Measurements from ENCODE around the gene SCN1B. TPM values are rescaled to one million over a fixed set of nuclear protein-coding genes. Genes with fewer than 3 reads are reported as not detected.

SCN1B gene
- total RNA-seq, 1 experiment from 2014 or later = 4.0 TPM

- Histone ChIP-seq H3K27me3 (replicated peaks) (peaks cover 20% of the 10 kb centered on the region), H3K36me3 (no peaks in the 10 kb centered on the region), H3K9me3 (replicated peaks) (no peaks in the 10 kb centered on the region), H3K4me3 (no peak overlapping the region), H3K27ac (no peak overlapping the region), H3K4me1 (replicated peaks) (no peaks in the 10 kb centered on the region)
- no peak for DNase-seq (ENCODE audit: low read depth in 1 of 2, low spot score in 2 of 2)
Observed at GRCh38 chr19:35053667-35054293, 23.5 kb downstream of the SCN1B start.

- peaks cover 21% of the 10 kb centered on the region for H3K27me3 ChIP-seq (replicated peaks)
- DNase-seq (ENCODE audit: low read depth in 1 of 2, low spot score in 2 of 2) = no peak
- H3K4me3 ChIP-seq = no peak overlapping the region
- H3K27ac ChIP-seq = no peak overlapping the region
- no peaks in the 10 kb centered on the region for H3K4me1 ChIP-seq (replicated peaks)
- H3K9me3 ChIP-seq (replicated peaks) = no peaks in the 10 kb centered on the region
- H3K36me3 ChIP-seq = no peaks in the 10 kb centered on the region
Observed at GRCh38 chr19:35054626-35055025, 24.4 kb downstream of the SCN1B start.

- Histone ChIP-seq H3K27ac (no peak overlapping the region), H3K4me1 (replicated peaks) (no peaks in the 10 kb centered on the region)
- no peak for DNase-seq (ENCODE audit: low read depth in 1 of 2, low spot score in 2 of 2)
Observed at GRCh38 chr19:35055715-35056179, 25.5 kb downstream of the SCN1B start.

GRCh38 chr19:35056513-35057063 is 26.3 kb downstream of the SCN1B start:
- no peak overlapping the region for H3K27ac ChIP-seq
- no peaks in the 10 kb centered on the region for H3K9me3 ChIP-seq (replicated peaks)
- no peaks in the 10 kb centered on the region for H3K4me1 ChIP-seq (replicated peaks)
- H3K4me3 ChIP-seq = no peak overlapping the region
- H3K36me3 ChIP-seq = no peaks in the 10 kb centered on the region
- DNase-seq (ENCODE audit: low read depth in 1 of 2, low spot score in 2 of 2) = no peak
- H3K27me3 ChIP-seq (replicated peaks) = peaks cover 21% of the 10 kb centered on the region

More at GRCh38 chr19:35055715-35056179, 25.5 kb downstream of the SCN1B start:
- H3K9me3 ChIP-seq (replicated peaks) = no peaks in the 10 kb centered on the region
- peaks cover 21% of the 10 kb centered on the region for H3K27me3 ChIP-seq (replicated peaks)
- no peak overlapping the region for H3K4me3 ChIP-seq
- H3K36me3 ChIP-seq = no peaks in the 10 kb centered on the region

GRCh38 chr19:35058370-35058769 is 28.1 kb downstream of the SCN1B start:
- Histone ChIP-seq H3K27me3 (replicated peaks) (peaks cover 21% of the 10 kb centered on the region), H3K36me3 (no peaks in the 10 kb centered on the region), H3K9me3 (replicated peaks) (no peaks in the 10 kb centered on the region), H3K4me1 (replicated peaks) (no peaks in the 10 kb centered on the region), H3K27ac (no peak overlapping the region), H3K4me3 (no peak overlapping the region)
- DNase-seq (ENCODE audit: low read depth in 1 of 2, low spot score in 2 of 2) = no peak

GRCh38 chr19:35059006-35059798 is 28.9 kb downstream of the SCN1B start:
- Histone ChIP-seq H3K4me1 (replicated peaks) (no peaks in the 10 kb centered on the region), H3K27ac (no peak overlapping the region), H3K36me3 (no peaks in the 10 kb centered on the region), H3K9me3 (replicated peaks) (no peaks in the 10 kb centered on the region), H3K4me3 (no peak overlapping the region), H3K27me3 (replicated peaks) (peaks cover 21% of the 10 kb centered on the region)
- no peak for DNase-seq (ENCODE audit: low read depth in 1 of 2, low spot score in 2 of 2)

GRCh38 chr19:35059799-35060091 is 29.5 kb downstream of the SCN1B start:
- H3K4me1 ChIP-seq (replicated peaks) = no peaks in the 10 kb centered on the region
- no peaks in the 10 kb centered on the region for H3K9me3 ChIP-seq (replicated peaks)
- no peak overlapping the region for H3K4me3 ChIP-seq
- no peaks in the 10 kb centered on the region for H3K36me3 ChIP-seq
- DNase-seq (ENCODE audit: low read depth in 1 of 2, low spot score in 2 of 2) = no peak
- H3K27ac ChIP-seq = no peak overlapping the region
- H3K27me3 ChIP-seq (replicated peaks) = peaks cover 21% of the 10 kb centered on the region

- no peak overlapping the region for H3K27ac ChIP-seq
- DNase-seq (ENCODE audit: low read depth in 1 of 2, low spot score in 2 of 2) = no peak
- H3K4me3 ChIP-seq = no peak overlapping the region
- no peaks in the 10 kb centered on the region for H3K4me1 ChIP-seq (replicated peaks)
- no peaks in the 10 kb centered on the region for H3K9me3 ChIP-seq (replicated peaks)
- H3K36me3 ChIP-seq = no peaks in the 10 kb centered on the region
- peaks cover 21% of the 10 kb centered on the region for H3K27me3 ChIP-seq (replicated peaks)
Observed at GRCh38 chr19:35060160-35060855, 30.0 kb downstream of the SCN1B start.

- no peak overlapping the region for H3K4me3 ChIP-seq
- H3K9me3 ChIP-seq (replicated peaks) = no peaks in the 10 kb centered on the region
- DNase-seq (ENCODE audit: low read depth in 1 of 2, low spot score in 2 of 2) = no peak
- no peaks in the 10 kb centered on the region for H3K36me3 ChIP-seq
- H3K27ac ChIP-seq = no peak overlapping the region
- H3K27me3 ChIP-seq (replicated peaks) = peaks cover 11% of the 10 kb centered on the region; the same call in 1 of the 2 replicates
- no peaks in the 10 kb centered on the region for H3K4me1 ChIP-seq (replicated peaks)
Observed at GRCh38 chr19:35061583-35062373, 31.5 kb downstream of the SCN1B start.

GRCh38 chr19:35062942-35063341 is 32.7 kb downstream of the SCN1B start:
- Histone ChIP-seq H3K4me3 (no peak overlapping the region), H3K27ac (no peak overlapping the region), H3K36me3 (no peaks in the 10 kb centered on the region), H3K9me3 (replicated peaks) (no peaks in the 10 kb centered on the region), H3K27me3 (replicated peaks) (0 out of 2 replicates have a peak, but pooled peaks cover 3% of the 10 kb centered on the region), H3K4me1 (replicated peaks) (no peaks in the 10 kb centered on the region)
- DNase-seq (ENCODE audit: low read depth in 1 of 2, low spot score in 2 of 2) = no peak

- no peaks in the 10 kb centered on the region for H3K36me3 ChIP-seq
- no peaks in the 10 kb centered on the region for H3K9me3 ChIP-seq (replicated peaks)
- no peak overlapping the region for H3K4me3 ChIP-seq
- DNase-seq (ENCODE audit: low read depth in 1 of 2, low spot score in 2 of 2) = peak in 1 of 2 experiments; percentile 6
- no peak overlapping the region for H3K27ac ChIP-seq
- H3K4me1 ChIP-seq (replicated peaks) = no peaks in the 10 kb centered on the region
- H3K27me3 ChIP-seq (replicated peaks) = no peaks in the 10 kb centered on the region
Observed at GRCh38 chr19:35063940-35064818, 33.9 kb downstream of the SCN1B start.

- Histone ChIP-seq H3K4me1 (replicated peaks) (no peaks in the 10 kb centered on the region), H3K36me3 (no peaks in the 10 kb centered on the region), H3K27me3 (replicated peaks) (no peaks in the 10 kb centered on the region), H3K27ac (no peak overlapping the region), H3K4me3 (no peak overlapping the region), H3K9me3 (replicated peaks) (0 out of 2 replicates have a peak, but pooled peaks cover 11% of the 10 kb centered on the region)
- no peak for DNase-seq (ENCODE audit: low read depth in 1 of 2, low spot score in 2 of 2)
Observed at GRCh38 chr19:35065574-35065973, 35.3 kb downstream of the SCN1B start.
